Measurements from ENCODE around the gene LMNTD2. TPM values are rescaled to one million over a fixed set of nuclear protein-coding genes. Genes with fewer than 3 reads are reported as not detected.

The LMNTD2 gene
- total RNA-seq, 1 donor from 2014 or later: 5.9 TPM

GRCh38 chr11:548700-549603 lies 11.6 kb downstream of the LMNTD2 start:
- intact Hi-C loops (cut with DNase I): no loop called here
- DNase-seq (peak; percentile 59), ATAC-seq (no peak)
- Histone ChIP-seq H3K36me3 (no peaks in the 10 kb centered on the region), H3K27ac (no peak overlapping the region), H3K27me3 (peaks cover 4% of the 10 kb centered on the region), H3K4me1 (no peaks in the 10 kb centered on the region), H3K4me3 (no peak overlapping the region), H3K9me3 (no peaks in the 10 kb centered on the region)
- TF ChIP-seq CTCF (IDR thresholded peaks at IDR 0.05): no peak

- Histone ChIP-seq H3K36me3 (no peaks in the 10 kb centered on the region), H3K27me3 (no peaks in the 10 kb centered on the region), H3K27ac (no peak overlapping the region), H3K4me3 (no peak overlapping the region), H3K4me1 (no peaks in the 10 kb centered on the region), H3K9me3 (no peaks in the 10 kb centered on the region)
- TF ChIP-seq CTCF (IDR thresholded peaks at IDR 0.05): no peak
- intact Hi-C loops (cut with DNase I): no loop called here
- DNase-seq (peak; percentile 46), ATAC-seq (no peak)
Measured at GRCh38 chr11:545171-545570, 15.4 kb downstream of the LMNTD2 start.

GRCh38 chr11:544817-545166 lies 15.7 kb downstream of the LMNTD2 start:
- intact Hi-C loops (cut with DNase I): no loop called here
- DNase-seq: no peak
- no peaks in the 10 kb centered on the region for H3K27me3 ChIP-seq
- no peaks in the 10 kb centered on the region for H3K4me1 ChIP-seq
- no peak for TF ChIP-seq CTCF (IDR thresholded peaks at IDR 0.05)
- H3K4me3 ChIP-seq: no peak overlapping the region
- no peak for ATAC-seq
- no peaks in the 10 kb centered on the region for H3K9me3 ChIP-seq
- no peak overlapping the region for H3K27ac ChIP-seq
- no peaks in the 10 kb centered on the region for H3K36me3 ChIP-seq

- intact Hi-C loops (cut with DNase I): no loop called here
- H3K27ac ChIP-seq: no peak overlapping the region
- H3K36me3 ChIP-seq: no peaks in the 10 kb centered on the region
- H3K9me3 ChIP-seq: no peaks in the 10 kb centered on the region
- no peak for TF ChIP-seq CTCF (IDR thresholded peaks at IDR 0.05)
- DNase-seq (peak; percentile 63), ATAC-seq (no peak)
- peaks cover 14% of the 10 kb centered on the region for H3K4me1 ChIP-seq
- no peak overlapping the region for H3K4me3 ChIP-seq
- no peaks in the 10 kb centered on the region for H3K27me3 ChIP-seq
Measured at GRCh38 chr11:541433-541885, 19.1 kb downstream of the LMNTD2 start.

GRCh38 chr11:540583-541432 lies 19.7 kb downstream of the LMNTD2 start:
- peaks cover 20% of the 10 kb centered on the region for H3K4me1 ChIP-seq
- ATAC-seq: no peak
- peak; percentile 53 for DNase-seq
- H3K36me3 ChIP-seq: no peaks in the 10 kb centered on the region
- H3K4me3 ChIP-seq: no peak overlapping the region
- no peak overlapping the region for H3K27ac ChIP-seq
- intact Hi-C loops (cut with DNase I): no loop called here
- TF ChIP-seq CTCF (IDR thresholded peaks at IDR 0.05): no peak
- H3K9me3 ChIP-seq: no peaks in the 10 kb centered on the region
- H3K27me3 ChIP-seq: no peaks in the 10 kb centered on the region
